H1 (cell line): ENCODE measurements around the gene CAPS. TPM values are rescaled to one million over a fixed set of nuclear protein-coding genes. Genes with fewer than 3 reads are reported as not detected.

Experiments used
- HDAC6 ChIP-seq: IDR thresholded peaks from one replicate; pipeline ENCODE4 v1.7.1; 2012; ENCODE audit warnings: low read depth, mild to moderate bottlenecking, inconsistent platforms, low read length, moderate library complexity
- polyA plus RNA-seq, 7 experiments: library from polyadenylated mRNA; depleted of rRNA in 3 of 7; stranded (reverse) in 5 of 7; unstranded in 2 of 7; fragments of >200 nt in 5 of 7; fragments of 200-250 nt in 2 of 7; gene quantifications; 1 replicate in 5 of 7; 2 replicates in 1 of 7; 4 replicates in 1 of 7; pipeline versions ENCODE4 v1.2.1 to v1.2.3, GENCODE V29; 2011 to 2013; ENCODE audit warnings: missing spikeins in 2 of 7, mixed read lengths in 2 of 7
- total RNA-seq: library from RNA; stranded (reverse); fragmentation: NEBNext Ultra II Directional; extraction: Animal tissue kit (Norgen Biotek cat#: 25700); gene quantifications from 2 replicates; pipeline ENCODE4 v1.2.1, GENCODE V29; 2021

CAPS gene
- total and polyA plus RNA-seq, 2 of the 8 experiments (the other 6 are each of a cell fraction or from before 2014, with no cell fraction given): 2.1 to 2.4 TPM

- no peak for TF ChIP-seq HDAC6
- TF ChIP-seq, all 59 proteins: peak for 0
These were observed 8.8 kb upstream of the CAPS start (continued) for GRCh38 chr19:5905114-5905778.
